BLaER1 treated with 17β-estradiol and CSF1 and Interleukin-3, amounts not matched to agents 10 nM and 100 nM (cell line): ENCODE measurements around the gene CACNA1D.
A peak's percentile ranks its signal among the peaks of the same experiment; 100 is the strongest.

Experiments
- H3K27ac ChIP-seq, 11 experiments: shearing (Covaris generic); formaldehyde crosslinking; 2 replicates each; pipeline ENCODE4 v1.8.1; 2022
- H3K27me3 ChIP-seq, 11 experiments: shearing (Covaris generic); formaldehyde crosslinking; 2 replicates each; pipeline ENCODE4 v1.8.1; 2022
- H3K36me3 ChIP-seq, 11 experiments: shearing (Covaris generic); formaldehyde crosslinking; 2 replicates each; pipeline ENCODE4 v1.8.1; 2022
- H3K4me1 ChIP-seq, 10 experiments: shearing (Covaris generic); formaldehyde crosslinking; 2 replicates each; pipeline ENCODE4 v1.8.1; 2022
- H3K4me2 ChIP-seq, 11 experiments: shearing (Covaris generic); formaldehyde crosslinking; 2 replicates each; pipeline ENCODE4 v1.8.1; 2022
- H3K4me3 ChIP-seq, 10 experiments: shearing (Covaris generic); formaldehyde crosslinking; 2 replicates each; pipeline ENCODE4 v1.8.1; 2022
- H3K9ac ChIP-seq, 11 experiments: shearing (Covaris generic); formaldehyde crosslinking; 2 replicates each; pipeline ENCODE4 v1.8.1; 2022
- H3K9me3 ChIP-seq, 11 experiments: shearing (Covaris generic); formaldehyde crosslinking; replicated peaks in 1 of 11; 2 replicates each; pipeline ENCODE4 v1.8.1; 2022
- H4K20me1 ChIP-seq, 11 experiments: shearing (Covaris generic); formaldehyde crosslinking; 2 replicates each; pipeline ENCODE4 v1.8.1; 2022
- Cebpa-rat ChIP-seq, 11 experiments: shearing (Covaris generic); IDR thresholded peaks; 2 replicates each; pipeline ENCODE4 v1.8.1; 2022

Gene CACNA1D

GRCh38 chr3:53823026-53823955 lies 328.9 kb downstream of the CACNA1D start:
- Histone ChIP-seq H4K20me1 (peaks cover 0 to 4% (median 0%) of the 10 kb centered on the region in 11 experiments; a peak in 1 of 22 replicates), H3K4me2 (no peak overlapping the region), H3K4me3 (no peak overlapping the region), H3K4me1 (peaks cover 0 to 12% (median 4%) of the 10 kb centered on the region in 10 experiments; a peak in 6 of 20 replicates), H3K36me3 (no peaks in the 10 kb centered on the region), H3K27me3 (no peaks in the 10 kb centered on the region), H3K9me3 (no peaks in the 10 kb centered on the region; a peak in 1 of 22 replicates), H3K27ac (no peak overlapping the region), H3K9ac (no peak overlapping the region)
- no peak for TF ChIP-seq Cebpa-rat (IDR thresholded peaks at IDR 0.05)

- H3K4me2 ChIP-seq, result no peak overlapping the region
- no peaks in the 10 kb centered on the region for H3K27me3 ChIP-seq
- peaks cover 0 to 12% (median 4%) of the 10 kb centered on the region in 10 experiments; a peak in 6 of 20 replicates for H3K4me1 ChIP-seq
- no peak overlapping the region for H3K4me3 ChIP-seq
- no peaks in the 10 kb centered on the region for H3K36me3 ChIP-seq
- TF ChIP-seq Cebpa-rat (IDR thresholded peaks at IDR 0.05), result no peak
- no peaks in the 10 kb centered on the region; a peak in 1 of 22 replicates for H3K9me3 ChIP-seq
- H3K27ac ChIP-seq, result no peak overlapping the region
- peaks cover 0 to 4% (median 0%) of the 10 kb centered on the region in 11 experiments; a peak in 1 of 22 replicates for H4K20me1 ChIP-seq
- no peak overlapping the region for H3K9ac ChIP-seq
These were observed 329.7 kb downstream of the CACNA1D start for GRCh38 chr3:53823956-53824657.

GRCh38 chr3:53824795-53825194 lies 330.4 kb downstream of the CACNA1D start:
- Histone ChIP-seq H3K9ac (no peak overlapping the region), H3K4me1 (peaks cover 0 to 12% (median 4%) of the 10 kb centered on the region in 10 experiments; a peak in 6 of 20 replicates), H3K27me3 (no peaks in the 10 kb centered on the region), H3K4me2 (no peak overlapping the region), H3K4me3 (no peak overlapping the region), H4K20me1 (peaks cover 0 to 4% (median 0%) of the 10 kb centered on the region in 11 experiments; a peak in 1 of 22 replicates), H3K27ac (no peak overlapping the region), H3K36me3 (no peaks in the 10 kb centered on the region), H3K9me3 (no peaks in the 10 kb centered on the region; a peak in 1 of 22 replicates)
- TF ChIP-seq Cebpa-rat (IDR thresholded peaks at IDR 0.05), result no peak

- TF ChIP-seq Cebpa-rat (IDR thresholded peaks at IDR 0.05), result no peak
- no peak overlapping the region for H3K27ac ChIP-seq
- H3K36me3 ChIP-seq, result no peaks in the 10 kb centered on the region
- peaks cover 0 to 8% (median under 1%) of the 10 kb centered on the region in 10 experiments; a peak in 6 of 20 replicates for H3K4me1 ChIP-seq
- no peaks in the 10 kb centered on the region for H3K27me3 ChIP-seq
- H3K4me2 ChIP-seq, result no peak overlapping the region
- H3K9ac ChIP-seq, result no peak overlapping the region
- no peak overlapping the region for H3K4me3 ChIP-seq
- H4K20me1 ChIP-seq, result 0 out of 22 replicates have a peak, but pooled peaks cover 0 to 4% (median 0%) of the 10 kb centered on the region in 11 experiments
- no peaks in the 10 kb centered on the region; a peak in 1 of 22 replicates for H3K9me3 ChIP-seq
These were observed 331.6 kb downstream of the CACNA1D start for GRCh38 chr3:53826048-53826447.

- Histone ChIP-seq H3K4me2 (no peak overlapping the region), H3K27ac (no peak overlapping the region), H3K4me3 (no peak overlapping the region), H3K9ac (no peak overlapping the region), H3K36me3 (no peaks in the 10 kb centered on the region), H3K4me1 (peaks cover 0 to 5% (median 0%) of the 10 kb centered on the region in 10 experiments; a peak in 2 of 20 replicates), H4K20me1 (no peaks in the 10 kb centered on the region), H3K9me3 (no peaks in the 10 kb centered on the region; a peak in 1 of 22 replicates), H3K27me3 (no peaks in the 10 kb centered on the region)
- no peak for TF ChIP-seq Cebpa-rat (IDR thresholded peaks at IDR 0.05)
These were observed 334.2 kb downstream of the CACNA1D start for GRCh38 chr3:53828581-53828980.

- H4K20me1 ChIP-seq, result no peaks in the 10 kb centered on the region
- no peak overlapping the region for H3K4me3 ChIP-seq
- no peaks in the 10 kb centered on the region for H3K36me3 ChIP-seq
- no peak overlapping the region for H3K4me2 ChIP-seq
- no peak overlapping the region for H3K9ac ChIP-seq
- no peaks in the 10 kb centered on the region for H3K9me3 ChIP-seq
- no peaks in the 10 kb centered on the region for H3K27me3 ChIP-seq
- peaks cover 0 to 8% (median 0%) of the 10 kb centered on the region in 10 experiments; a peak in 2 of 20 replicates for H3K4me1 ChIP-seq
- no peak for TF ChIP-seq Cebpa-rat (IDR thresholded peaks at IDR 0.05)
- no peak overlapping the region for H3K27ac ChIP-seq
These were observed 335.2 kb downstream of the CACNA1D start for GRCh38 chr3:53829605-53830004.

GRCh38 chr3:53830944-53831343 lies 336.5 kb downstream of the CACNA1D start:
- TF ChIP-seq Cebpa-rat (IDR thresholded peaks at IDR 0.05), result no peak
- no peak overlapping the region for H3K9ac ChIP-seq

GRCh38 chr3:53833053-53833645 lies 338.7 kb downstream of the CACNA1D start:
- Histone ChIP-seq H3K4me1 (peaks cover 0 to 14% (median 0%) of the 10 kb centered on the region in 10 experiments; a peak in 2 of 20 replicates), H3K27ac (no peak overlapping the region)
- TF ChIP-seq Cebpa-rat (IDR thresholded peaks at IDR 0.05), result no peak

More at GRCh38 chr3:53830944-53831343, 336.5 kb downstream of the CACNA1D start:
- Histone ChIP-seq H3K9me3 (no peaks in the 10 kb centered on the region), H3K36me3 (no peaks in the 10 kb centered on the region), H3K4me1 (peaks cover 0 to 8% (median 0%) of the 10 kb centered on the region in 10 experiments; a peak in 2 of 20 replicates), H3K4me2 (no peak overlapping the region), H4K20me1 (no peaks in the 10 kb centered on the region), H3K27ac (no peak overlapping the region), H3K4me3 (no peak overlapping the region), H3K27me3 (no peaks in the 10 kb centered on the region)

More at GRCh38 chr3:53833053-53833645, 338.7 kb downstream of the CACNA1D start:
- H3K9me3 ChIP-seq, result no peaks in the 10 kb centered on the region
- peak overlapping the region in 2 of 11 experiments; percentile 17 to 29; a peak in 2 of 22 replicates for H3K4me2 ChIP-seq
- no peaks in the 10 kb centered on the region for H4K20me1 ChIP-seq
- H3K27me3 ChIP-seq, result no peaks in the 10 kb centered on the region
- H3K9ac ChIP-seq, result no peak overlapping the region
- no peak overlapping the region for H3K4me3 ChIP-seq
- H3K36me3 ChIP-seq, result no peaks in the 10 kb centered on the region
